ENCODE measurements around the gene HMG20B.

HMG20B gene

GRCh38 chr19:3618811-3619630 is 46.3 kb downstream of the HMG20B start:
- DNase-seq: no peak
- no peak for TF ChIP-seq CTCF (IDR thresholded peaks at IDR 0.05; ENCODE audit: low read depth, low read length, missing control alignments)
- peaks cover 22% of the 10 kb centered on the region for H3K36me3 ChIP-seq (replicated peaks)
- no peaks in the 10 kb centered on the region for H3K27me3 ChIP-seq (replicated peaks)
- no peak overlapping the region for H3K27ac ChIP-seq
- in situ Hi-C loops (cut with HindIII; ENCODE audit: low pct_ligation_motif_present, low sequenced_read_pairs): no loop called here
- no peak overlapping the region for H3K4me3 ChIP-seq (ENCODE audit: low read depth, low read length)

GRCh38 chr19:3619631-3620012 is 46.9 kb downstream of the HMG20B start:
- in situ Hi-C loops (cut with HindIII; ENCODE audit: low pct_ligation_motif_present, low sequenced_read_pairs): no loop called here
- no peak for TF ChIP-seq CTCF (IDR thresholded peaks at IDR 0.05; ENCODE audit: low read depth, low read length, missing control alignments)
- H3K27me3 ChIP-seq (replicated peaks): no peaks in the 10 kb centered on the region
- DNase-seq: no peak
- H3K4me3 ChIP-seq (ENCODE audit: low read depth, low read length): no peak overlapping the region
- no peak overlapping the region for H3K27ac ChIP-seq
- H3K36me3 ChIP-seq (replicated peaks): peaks cover 22% of the 10 kb centered on the region

- no peaks in the 10 kb centered on the region for H3K27me3 ChIP-seq (replicated peaks)
- DNase-seq: no peak
- H3K36me3 ChIP-seq (replicated peaks): peaks cover 22% of the 10 kb centered on the region
- TF ChIP-seq CTCF (IDR thresholded peaks at IDR 0.05; ENCODE audit: low read depth, low read length, missing control alignments): no peak
- no peak overlapping the region for H3K27ac ChIP-seq
- H3K4me3 ChIP-seq (ENCODE audit: low read depth, low read length): no peak overlapping the region
- in situ Hi-C loops (cut with HindIII; ENCODE audit: low pct_ligation_motif_present, low sequenced_read_pairs): no loop called here
Observed at GRCh38 chr19:3620145-3620816, 47.5 kb downstream of the HMG20B start.

- TF ChIP-seq CTCF (IDR thresholded peaks at IDR 0.05; ENCODE audit: low read depth, low read length, missing control alignments): no peak
- no peak overlapping the region for H3K27ac ChIP-seq
- in situ Hi-C loops (cut with HindIII; ENCODE audit: low pct_ligation_motif_present, low sequenced_read_pairs): no loop called here
- H3K36me3 ChIP-seq (replicated peaks): peaks cover 22% of the 10 kb centered on the region
- no peak for DNase-seq
- H3K4me3 ChIP-seq (ENCODE audit: low read depth, low read length): no peak overlapping the region
- no peaks in the 10 kb centered on the region for H3K27me3 ChIP-seq (replicated peaks)
Observed at GRCh38 chr19:3620817-3621547, 48.2 kb downstream of the HMG20B start.

GRCh38 chr19:3621689-3622088 is 48.9 kb downstream of the HMG20B start:
- peaks cover 22% of the 10 kb centered on the region for H3K36me3 ChIP-seq (replicated peaks)
- no peaks in the 10 kb centered on the region for H3K27me3 ChIP-seq (replicated peaks)
- H3K27ac ChIP-seq: no peak overlapping the region
- no peak overlapping the region for H3K4me3 ChIP-seq (ENCODE audit: low read depth, low read length)
- DNase-seq: no peak
- no peak for TF ChIP-seq CTCF (IDR thresholded peaks at IDR 0.05; ENCODE audit: low read depth, low read length, missing control alignments)
- in situ Hi-C loops (cut with HindIII; ENCODE audit: low pct_ligation_motif_present, low sequenced_read_pairs): no loop called here
